Fibroblast of gingiva (primary cell): ENCODE data around the gene PNPLA2.

Source experiments
- DNase-seq: peaks from one replicate; pipeline ENCODE4 v3.0.0-alpha.2; 2011; ENCODE audit warnings: low read depth

Gene PNPLA2

DNA sequence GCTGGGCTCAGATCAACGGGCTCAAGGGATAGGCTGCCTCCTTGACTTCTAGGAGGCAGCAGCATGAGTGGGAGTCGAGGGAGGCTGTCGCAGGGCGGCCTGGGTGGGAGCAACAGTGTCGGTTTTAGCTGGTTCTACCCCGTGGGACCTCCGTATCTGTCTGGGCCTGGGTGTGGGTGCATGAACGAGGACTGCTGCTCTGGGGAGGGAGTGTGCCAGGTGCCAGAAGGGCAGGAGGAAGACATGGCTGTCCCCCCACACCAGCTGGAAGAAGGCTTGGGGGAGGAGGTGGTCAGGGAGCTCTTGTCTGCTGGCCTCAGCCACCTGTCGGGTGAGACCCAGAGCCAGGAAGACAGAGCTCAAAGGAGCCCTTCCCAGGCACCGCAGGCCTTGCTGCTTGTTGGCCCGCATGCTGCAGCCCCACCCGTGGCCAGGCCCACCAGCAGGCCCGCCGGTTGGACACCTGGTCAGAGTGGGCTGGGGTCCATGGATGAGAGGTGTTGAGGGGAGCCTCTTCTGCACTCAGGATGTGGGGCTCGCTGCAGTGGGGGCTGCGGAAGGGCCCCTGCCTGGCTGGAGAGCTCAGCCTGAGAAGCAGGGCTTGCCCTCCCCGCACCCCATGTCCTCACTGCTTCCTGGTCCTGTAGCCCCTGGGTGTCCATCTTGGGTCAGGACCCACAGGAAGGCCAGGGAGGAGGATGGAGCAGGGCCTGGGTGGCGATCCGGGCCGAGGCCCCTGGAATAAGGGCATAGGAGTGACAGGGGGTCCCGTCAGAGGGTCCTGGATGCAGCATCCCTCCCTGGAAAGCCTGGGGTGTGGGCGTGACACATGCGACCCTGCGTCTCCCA, 32.3 kb upstream of the PNPLA2 start:
- no peak for DNase-seq

DNA sequence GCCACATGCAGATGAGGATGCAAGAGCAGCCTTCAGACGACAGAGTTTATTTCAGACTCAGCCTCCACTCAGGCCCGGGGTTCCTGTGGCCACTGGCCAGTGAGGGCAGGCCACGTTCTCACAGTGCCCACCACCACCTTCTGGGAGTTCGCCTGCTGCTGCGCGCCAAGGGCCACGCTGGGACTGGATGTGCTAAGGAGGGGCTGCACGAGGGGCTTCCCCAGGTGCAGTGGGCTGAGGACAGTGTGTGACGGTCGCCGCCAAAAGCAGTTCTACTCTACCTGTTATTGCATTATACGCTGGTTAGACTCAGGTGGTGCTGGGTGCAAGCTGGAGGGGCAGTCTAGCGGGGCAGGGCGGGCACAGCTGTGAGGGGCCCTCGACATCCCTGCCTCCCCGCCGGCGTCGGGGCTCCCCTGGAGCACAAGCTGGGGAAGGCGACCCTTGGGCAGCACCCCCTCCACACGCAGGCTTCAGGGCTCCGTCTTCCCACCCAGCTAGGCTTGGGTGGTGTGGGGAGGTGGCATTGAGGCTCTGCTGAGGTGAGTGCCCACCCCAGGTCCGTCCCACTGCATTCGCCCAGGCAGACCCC, 31.5 kb upstream of the PNPLA2 start:
- no peak for DNase-seq

DNA sequence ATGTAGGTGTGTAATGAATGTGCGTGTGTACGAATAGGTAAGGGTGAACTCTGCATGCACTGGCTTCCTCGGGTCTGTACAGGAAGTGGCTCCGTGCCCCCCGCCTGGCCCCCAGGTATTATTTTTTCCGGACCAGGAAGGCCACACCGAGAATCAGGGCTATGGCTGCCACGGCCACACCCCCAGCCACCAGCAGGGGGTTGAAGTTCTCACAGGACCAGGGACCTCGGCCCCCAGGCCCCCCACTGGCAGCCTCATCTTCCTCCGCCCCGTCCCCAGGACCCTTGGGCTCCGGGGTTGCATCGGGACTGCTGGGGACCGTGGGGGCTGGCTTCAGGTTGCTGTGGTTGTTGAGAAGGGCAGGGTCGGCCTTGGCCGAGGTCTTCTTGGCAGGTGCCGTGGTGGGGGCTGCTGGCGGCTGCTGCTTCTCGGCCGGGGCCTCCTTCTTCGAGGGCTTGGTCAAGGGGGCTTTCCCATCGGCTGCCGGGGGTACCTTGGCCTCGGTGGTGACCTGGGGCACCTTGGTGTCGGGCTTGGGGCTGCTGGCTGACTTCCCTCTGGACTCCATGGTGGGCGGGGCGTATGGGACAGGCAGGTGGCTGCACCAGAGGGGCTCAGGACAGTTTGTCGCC, 30.6 kb upstream of the PNPLA2 start:
- DNase-seq: no peak

DNA sequence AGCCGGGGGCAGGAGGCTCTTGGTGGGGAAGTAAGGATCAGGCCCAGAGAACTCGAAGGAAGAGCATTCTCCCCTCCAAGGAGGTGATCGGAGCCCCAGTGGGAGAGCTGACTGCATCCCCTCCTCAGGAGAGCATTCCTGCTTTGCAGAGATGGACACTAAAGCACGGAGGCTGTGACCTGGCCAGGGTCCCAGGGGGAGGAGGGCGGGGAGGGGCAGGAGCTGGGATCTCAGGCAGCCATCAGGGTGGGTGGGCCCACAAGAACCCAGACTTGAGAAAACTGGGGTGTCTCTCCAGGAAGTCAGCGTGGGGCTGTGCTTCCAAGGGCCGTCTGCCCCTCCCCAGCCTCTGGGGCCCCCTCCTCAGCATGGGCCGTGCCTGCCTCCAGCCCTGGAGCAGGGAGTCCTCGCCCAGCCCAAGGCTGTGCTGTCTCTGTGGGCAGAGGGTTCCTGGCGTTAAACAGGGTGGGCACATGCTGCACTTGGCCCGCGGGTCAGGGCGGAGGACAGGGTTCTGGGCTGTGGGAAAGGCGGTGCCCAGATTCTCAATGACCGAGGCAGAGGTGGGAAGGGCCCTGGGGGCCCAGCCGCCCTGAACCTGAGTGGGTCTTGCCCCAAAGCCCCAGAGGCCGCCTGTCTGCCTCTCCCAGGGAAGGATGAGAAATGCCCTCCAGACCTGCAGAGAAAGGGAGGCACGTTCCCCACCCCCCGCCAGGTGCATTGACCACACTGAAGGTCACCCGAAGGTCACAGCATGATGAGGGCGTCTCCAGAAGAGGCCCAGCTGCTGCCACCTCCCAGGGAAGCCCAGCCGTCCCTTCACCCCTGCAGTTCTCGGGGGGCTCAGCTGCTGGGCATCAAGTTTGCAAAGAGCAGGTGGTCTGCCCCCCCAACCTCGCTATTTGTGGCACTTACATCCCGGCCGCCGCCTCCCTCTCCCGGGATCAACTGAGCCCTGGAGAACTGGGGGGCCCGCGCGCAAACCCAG, 29.5 kb upstream of the PNPLA2 start:
- no peak for DNase-seq

DNA sequence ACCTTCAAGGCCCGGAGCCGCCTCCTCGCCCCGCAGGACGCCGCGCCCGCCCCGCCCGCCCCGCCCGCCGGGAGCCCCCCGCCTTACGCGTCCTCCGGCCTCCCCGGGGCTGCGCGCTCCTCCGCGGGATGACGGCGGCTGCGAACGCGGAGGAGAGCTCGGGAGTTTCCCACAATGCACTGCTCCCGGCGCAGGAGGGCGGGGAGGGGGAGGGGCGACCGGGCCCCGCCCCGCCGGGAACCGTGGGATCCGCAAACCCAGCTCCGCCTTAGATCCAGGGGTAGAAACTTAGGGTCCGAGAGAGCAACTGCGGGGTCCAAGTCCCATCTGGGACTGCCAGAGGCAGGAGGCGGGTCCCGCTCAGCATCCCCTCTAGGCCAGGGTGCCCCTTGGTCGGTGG, 28.8 kb upstream of the PNPLA2 start, which contains the start of gene CEND1:
Gene CEND1, minus strand, starts transcription at position 148 of the 400 bp plus-strand sequence. CDS start 1,514 bp downstream, outside the sequence.
- DNase-seq: peak; percentile 53

DNA sequence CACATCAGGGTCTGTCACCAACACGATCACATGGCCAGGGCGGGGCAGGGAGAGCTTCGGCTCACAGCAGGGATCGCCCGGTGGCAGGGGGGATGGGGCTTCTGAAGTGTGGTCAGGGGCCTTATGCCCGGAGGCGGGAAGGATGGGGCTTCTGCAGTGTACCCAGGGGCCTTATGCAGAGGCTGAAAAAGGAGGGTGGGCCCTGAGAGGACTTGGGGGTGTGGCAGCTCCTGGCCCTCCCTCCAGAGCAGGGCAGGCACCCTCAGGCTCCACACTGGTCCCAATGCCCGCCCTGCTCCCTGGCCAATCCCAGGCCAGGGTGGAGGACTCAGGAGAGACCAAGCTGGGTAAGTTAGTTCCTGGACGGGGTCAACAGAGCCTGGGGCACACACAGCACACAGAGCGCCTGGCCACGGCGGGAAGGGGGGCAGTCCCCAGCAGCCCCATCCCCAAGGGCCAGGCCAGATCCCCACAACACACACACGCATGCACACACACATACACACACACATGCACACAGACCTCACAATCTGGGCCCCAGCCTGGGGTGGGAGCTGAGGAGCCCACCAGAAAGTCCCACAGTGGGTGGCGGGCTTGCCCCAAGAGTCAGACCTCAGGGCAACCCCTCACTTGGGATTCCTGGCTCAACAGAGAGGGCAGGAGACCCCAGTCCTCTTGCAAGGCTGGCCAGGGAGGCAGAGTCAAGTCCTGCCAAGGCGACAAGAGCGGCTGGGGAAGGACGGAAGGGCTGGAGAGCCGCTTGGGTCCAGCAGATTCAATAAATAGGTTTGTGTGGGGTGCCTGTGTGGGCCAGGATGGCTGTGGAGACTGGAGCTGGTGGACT, 27.8 kb upstream of the PNPLA2 start:
- peak; percentile 64 for DNase-seq

DNA sequence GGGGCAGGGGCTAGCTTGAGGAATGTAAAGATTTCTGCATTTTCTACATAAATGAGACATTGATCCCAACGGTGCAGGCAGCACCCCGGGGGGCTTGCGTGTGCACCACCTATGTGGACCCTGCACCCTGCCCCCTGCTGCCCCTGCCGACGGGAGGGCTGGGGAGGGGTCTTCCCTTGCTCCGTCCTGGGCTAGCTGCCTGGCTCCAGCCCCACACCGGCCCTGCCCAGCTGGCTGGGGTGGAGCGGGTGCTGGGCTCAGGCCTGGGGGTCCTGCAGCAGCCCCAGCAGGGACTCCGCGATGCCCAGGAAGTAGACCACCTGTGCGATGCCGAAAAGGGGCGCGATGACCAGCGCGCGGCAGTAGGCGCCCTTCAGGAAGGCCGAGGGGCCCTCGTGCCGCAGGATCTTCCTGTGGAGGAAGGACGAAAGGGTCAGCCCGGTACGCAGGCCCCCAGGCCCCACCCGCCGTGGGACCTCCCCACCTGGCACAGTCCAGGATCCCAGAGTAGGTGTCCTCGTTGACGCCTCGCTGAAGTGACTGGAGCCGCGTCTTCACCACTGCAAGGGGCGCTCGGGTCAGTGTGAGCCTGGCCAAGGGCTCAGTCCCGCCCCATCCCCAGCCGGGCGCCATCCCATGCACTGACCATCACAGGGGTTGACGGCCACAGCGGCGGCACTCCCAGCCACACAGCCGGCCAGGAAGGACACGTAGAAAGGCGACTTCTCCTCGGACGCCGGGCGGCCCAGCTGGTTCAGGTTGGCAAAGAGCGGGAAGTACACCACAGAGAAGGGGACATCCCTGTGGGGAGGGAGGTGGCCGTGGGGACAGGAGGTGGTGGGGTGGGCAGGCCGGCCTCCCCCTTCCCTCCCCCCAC, 26.8 kb upstream of the PNPLA2 start:
- no peak for DNase-seq

DNA sequence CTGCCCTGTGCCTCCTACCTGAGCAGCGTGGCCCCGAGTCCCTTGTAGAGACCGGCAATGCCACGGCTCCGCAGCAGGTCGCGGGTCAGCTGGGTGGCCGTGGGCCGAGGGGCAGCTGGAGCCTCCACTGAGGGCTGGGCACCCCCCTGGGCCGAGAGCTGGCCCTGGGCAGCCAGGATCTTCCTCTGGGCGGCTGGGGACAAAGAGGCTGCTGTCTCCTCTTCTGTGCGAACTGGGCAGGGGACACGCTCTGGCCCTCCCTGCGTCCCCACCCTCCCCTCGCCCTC, 26.2 kb upstream of the PNPLA2 start:
- no peak for DNase-seq

DNA sequence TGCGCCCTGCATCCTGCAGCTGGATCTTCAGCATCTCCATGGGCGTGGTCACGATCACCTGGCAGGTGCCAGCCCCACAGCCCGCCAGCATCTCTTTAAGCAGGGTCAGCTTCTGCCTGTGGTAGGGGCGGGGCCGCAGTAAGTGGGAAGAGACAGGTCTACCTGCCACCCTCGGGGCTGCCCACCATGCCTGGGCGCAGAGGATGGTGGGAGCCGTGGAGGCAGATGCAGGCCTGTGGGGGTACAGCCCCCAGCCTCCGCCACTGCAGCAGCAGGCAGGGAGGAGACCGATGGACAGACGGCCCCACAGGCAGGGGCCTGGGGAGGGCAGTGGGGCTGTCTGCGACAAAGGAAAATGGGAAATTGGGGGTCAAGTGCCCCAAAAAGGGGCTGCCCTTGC, 25.8 kb upstream of the PNPLA2 start:
- DNase-seq: no peak

DNA sequence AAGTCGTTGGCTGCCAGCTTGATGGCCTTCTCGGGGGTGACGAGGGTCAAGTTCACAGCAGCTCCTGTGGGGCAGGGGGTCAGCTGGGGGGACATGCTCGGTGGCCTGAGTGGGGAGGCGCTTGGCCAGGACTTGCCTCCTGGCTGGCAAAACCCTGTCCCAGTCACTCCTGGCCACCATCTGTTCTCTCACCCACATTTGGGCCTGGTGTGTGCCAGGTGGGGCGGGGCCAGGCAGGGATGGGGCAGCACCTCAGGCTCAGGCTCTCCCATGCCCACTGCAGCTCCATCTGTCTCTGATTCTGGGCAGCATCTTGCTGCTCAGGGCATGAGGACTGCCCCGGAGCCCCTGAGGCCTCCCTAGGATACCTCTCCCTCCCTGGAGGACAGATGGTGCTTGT, 25.2 kb upstream of the PNPLA2 start:
- no peak for DNase-seq

DNA sequence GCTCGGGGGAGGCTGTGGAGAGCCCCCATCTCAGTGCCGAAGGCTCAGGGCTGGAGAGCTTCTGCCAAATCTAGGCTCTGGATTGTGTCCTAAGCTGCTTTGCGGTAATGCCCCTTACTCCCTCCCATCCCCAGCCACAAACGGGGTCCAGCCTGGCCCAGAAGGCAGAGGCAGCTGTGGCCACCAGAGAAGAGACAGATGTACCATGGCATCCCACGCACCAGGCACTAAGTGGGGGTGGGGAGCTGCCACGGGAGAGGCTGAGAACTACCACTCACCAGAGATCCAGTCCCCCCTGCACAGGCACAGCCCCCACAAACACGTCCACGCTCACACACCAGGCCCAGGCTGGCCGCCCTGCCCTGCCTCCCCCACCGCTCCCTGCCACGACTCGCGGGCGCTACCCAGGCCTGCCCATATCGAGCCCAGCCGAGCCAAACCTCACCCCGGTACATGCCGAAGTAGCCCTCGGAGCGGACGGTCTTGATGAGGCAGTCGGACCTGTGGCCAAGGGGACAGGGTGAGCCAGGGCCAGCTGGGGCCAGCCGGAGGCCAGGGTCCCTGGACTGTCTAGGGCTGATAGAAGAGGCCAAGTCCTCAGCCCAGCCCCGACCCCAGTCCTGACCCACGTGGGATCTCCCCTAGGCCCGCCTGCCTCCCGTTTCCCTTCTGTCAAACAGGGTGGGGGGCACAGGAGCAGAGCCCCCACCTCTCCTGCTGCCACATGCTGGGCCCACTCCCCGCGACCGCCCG, 24.5 kb upstream of the PNPLA2 start:
- DNase-seq: no peak

DNA sequence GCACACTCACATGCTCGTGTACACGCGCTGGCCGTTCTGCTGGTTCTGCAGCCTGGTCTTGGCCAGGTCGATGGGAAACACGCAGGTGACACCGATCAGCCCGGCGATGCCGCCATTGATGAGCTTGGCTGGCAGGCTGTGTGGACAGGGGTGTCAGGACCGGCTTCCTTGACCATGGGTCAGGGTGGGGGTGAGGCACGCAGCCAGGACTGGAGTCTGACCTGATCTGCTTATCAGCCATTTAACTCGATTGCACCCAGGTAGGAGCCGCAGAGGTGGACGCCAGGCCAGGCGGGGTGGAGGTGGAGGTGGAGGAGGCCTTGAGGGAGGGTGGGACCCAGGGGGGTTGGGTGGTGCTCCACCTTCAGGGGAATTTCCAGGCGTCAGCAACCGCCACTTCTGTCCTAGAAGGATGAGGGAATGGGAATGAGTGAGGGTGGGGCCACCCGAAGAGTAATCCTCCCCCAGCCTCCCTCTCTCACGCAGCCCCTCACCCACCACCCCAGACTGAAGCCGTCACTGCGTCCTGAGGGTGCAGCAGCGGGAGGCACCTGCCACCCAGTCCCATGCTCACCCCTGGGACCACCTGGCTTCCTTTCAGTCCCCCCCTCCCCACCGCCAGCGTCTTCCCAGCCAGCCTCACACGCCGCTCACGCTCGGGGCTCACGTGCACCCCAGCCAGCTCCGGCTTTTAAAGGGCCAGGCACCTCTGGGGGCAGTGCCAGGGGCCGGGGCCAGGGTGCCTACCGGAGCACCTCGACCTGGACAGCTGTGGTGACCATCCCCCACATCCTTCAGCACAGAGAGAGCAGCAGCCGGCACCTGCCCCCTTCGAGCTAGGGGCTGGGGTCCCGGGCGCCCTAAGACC, 23.7 kb upstream of the PNPLA2 start:
- DNase-seq: no peak

DNA sequence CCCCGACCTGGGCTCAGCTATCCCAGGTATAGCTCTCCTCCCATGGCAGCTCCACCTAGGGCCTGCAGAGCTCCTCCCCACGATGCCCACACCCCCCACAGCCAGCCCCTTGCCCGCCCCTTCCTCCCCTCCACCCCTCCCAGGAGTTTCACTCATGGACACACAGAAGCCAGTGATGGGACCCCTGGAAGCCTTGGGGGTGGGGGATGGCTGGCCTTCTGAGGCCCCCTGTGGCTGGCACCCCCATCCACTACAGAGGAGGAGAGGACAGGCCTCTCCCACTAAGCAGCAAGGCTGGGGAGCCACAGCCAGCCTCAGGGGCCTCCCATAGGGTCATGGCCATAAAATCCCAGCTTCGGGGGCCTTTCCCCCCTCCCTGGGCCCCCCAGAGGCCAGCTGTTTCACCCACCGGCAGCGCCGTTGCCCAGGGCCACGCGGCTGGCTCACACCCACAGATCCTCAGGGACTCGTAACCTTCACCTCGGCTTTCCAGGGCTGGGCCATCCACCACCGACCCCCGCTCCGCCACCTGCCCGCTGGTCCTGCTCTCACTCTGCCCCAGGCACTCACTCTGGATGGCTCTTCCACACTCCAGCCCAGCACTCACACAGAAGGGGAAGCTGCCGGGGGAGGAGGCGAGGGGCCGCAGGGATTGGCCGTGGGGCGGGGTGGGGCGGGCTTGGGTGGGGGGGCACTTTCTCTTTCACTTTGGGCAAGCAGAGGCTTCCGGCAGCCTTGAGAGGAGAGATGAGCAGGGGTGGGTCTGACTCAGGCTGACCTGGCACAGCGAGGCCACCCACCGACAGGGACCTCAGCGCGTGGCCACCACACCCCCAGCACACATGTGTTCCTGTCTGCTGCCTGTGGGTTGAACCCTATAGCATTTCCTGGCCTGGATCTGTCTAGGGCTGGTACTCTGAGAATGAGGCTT, 22.8 kb upstream of the PNPLA2 start:
- DNase-seq: peak; percentile 77

DNA sequence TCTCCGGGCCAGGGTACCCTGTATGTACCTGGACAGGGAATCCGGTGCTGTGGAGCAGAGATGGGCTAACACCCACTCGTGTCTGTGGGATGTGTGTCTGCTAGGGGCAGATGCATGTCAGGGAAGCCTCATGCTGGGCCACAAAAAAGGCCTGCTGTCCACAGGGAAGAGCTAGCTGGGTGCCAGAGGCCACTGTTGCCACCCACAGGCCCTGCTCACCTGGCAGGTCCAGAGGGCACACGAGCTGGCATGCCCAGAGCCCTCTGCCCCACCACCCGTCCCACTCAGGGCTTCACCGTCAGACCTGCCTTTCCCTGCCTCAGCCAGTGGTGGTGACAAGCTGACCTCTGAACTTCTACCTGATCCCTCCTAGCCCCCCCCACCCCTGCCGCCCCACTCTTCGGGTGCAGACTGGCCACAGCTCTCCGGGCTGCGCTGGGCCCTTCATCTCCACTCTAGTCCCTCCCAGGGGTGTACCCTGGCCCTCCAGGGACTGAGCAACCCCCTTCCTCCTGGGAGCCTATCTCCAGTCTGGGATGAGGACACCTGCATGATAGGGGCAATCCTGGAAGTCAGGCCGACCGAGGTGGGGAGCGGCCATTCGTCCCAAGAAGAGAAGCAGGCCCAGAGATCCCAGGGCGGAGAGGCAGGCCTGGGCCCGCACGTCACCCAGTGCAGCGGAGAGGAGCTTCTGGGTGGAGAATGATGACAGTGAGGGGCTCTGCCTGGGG, 22.0 kb upstream of the PNPLA2 start:
- no peak for DNase-seq

DNA sequence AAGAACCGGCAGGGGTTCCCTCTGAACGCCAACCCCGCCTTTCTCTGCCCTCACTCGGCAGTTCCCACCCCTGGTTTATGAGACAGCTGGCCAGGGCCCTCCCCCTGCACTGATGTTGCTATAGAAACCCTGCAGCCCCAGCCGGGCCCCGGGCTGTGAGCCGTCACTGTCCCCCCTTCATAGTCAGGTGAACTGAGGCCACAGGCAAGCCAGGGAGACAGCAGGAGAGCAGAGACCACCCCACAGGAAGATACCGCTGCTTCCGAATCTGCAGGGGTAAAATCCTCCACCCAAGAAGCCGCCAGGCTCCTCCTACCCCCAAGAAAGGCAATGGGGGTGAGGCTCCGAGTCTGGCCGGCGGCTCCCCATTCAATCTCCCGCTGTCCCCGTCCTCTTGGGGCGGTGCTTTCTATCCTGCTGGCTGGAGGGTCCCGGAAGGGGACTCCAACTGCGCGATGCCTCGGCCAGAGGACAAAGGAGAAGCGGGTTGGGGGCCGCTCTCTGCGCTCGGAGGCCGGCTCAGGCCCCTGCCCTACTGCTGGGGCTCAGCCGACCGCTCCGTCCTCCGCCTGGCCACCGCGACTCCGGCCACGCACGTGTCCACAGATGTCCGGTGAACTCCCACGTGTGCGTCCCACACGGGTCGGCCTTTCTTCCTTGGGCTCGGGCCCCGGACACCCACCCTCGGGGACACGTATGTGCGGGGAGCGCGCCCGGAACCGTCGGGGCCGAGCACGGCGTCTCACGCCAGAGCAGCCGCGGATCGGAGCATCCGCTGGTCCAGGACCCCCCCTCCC, 21.2 kb upstream of the PNPLA2 start:
- peak; percentile 75 for DNase-seq
